IPS-15b (cell line): ENCODE measurements around the gene MAFB.

Experiments used
- H3K27me3 ChIP-seq: one replicate; pipeline ENCODE4 v1.6.1; 2013; ENCODE audit warnings: low read length; ENCODE audit not compliant: control insufficient read depth, insufficient read depth
- H3K36me3 ChIP-seq: one replicate; pipeline ENCODE4 v1.6.1; 2013; ENCODE audit warnings: low read length; ENCODE audit not compliant: control insufficient read depth, insufficient read depth
- H3K4me1 ChIP-seq: one replicate; pipeline ENCODE4 v1.6.1; 2013; ENCODE audit warnings: mild to moderate bottlenecking, low read length; ENCODE audit not compliant: control insufficient read depth, insufficient read depth
- H3K4me3 ChIP-seq: one replicate; pipeline ENCODE4 v1.5.1; 2013; ENCODE audit warnings: low read depth, low read length
- H3K9ac ChIP-seq: one replicate; pipeline ENCODE4 v1.6.1; 2013; ENCODE audit warnings: low read depth, mild to moderate bottlenecking, low read length
- H3K9me3 ChIP-seq: one replicate; pipeline ENCODE4 v1.6.1; 2013; ENCODE audit warnings: mild to moderate bottlenecking, low read length; ENCODE audit not compliant: control insufficient read depth, insufficient read depth

The MAFB gene

DNA sequence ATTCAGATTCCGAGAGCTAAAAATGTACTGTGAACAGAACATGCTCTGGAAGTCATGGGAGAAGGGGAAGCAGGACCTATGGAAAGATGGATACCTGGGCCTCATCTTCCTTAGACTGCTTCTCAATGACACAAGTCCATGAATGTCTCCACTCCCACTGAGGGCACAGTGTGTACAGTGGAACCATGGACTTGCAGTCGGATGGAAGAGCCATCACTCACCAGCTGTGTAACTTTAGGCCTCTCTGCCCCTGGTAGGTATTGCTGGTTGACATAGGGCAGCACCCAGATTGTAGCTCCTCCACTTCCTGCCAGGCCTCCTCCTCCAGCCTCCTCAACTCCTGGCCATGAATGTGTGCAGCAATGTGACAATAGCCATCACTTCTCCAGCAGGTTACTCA lies 52.5 kb downstream of the MAFB start:
- no peak overlapping the region for H3K9ac ChIP-seq
- no peaks in the 10 kb centered on the region for H3K36me3 ChIP-seq
- H3K4me3 ChIP-seq: no peak overlapping the region
- H3K4me1 ChIP-seq: no peaks in the 10 kb centered on the region
- no peaks in the 10 kb centered on the region for H3K9me3 ChIP-seq
- H3K27me3 ChIP-seq: no peaks in the 10 kb centered on the region

DNA sequence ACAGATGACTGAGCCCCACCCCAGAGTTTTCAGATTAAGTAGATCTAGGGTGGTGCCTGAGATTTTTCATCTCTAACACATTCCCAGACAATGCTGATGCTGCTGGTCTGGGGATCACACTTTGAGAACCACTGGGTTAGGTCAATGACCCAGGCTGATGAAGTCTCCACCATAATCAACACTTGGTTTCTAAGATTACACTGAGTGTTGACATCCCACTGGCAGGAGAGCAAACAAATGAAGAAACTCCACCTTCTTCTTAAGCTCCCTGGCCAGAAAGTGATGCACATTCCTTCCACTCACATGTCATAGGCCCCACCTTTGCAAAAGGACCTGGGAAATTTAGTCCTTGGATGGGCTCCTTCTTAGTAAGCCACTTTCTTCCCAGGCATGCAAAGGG lies 53.1 kb downstream of the MAFB start:
- H3K9ac ChIP-seq: no peak overlapping the region
- H3K4me1 ChIP-seq: no peaks in the 10 kb centered on the region
- H3K36me3 ChIP-seq: no peaks in the 10 kb centered on the region
- no peaks in the 10 kb centered on the region for H3K27me3 ChIP-seq
- H3K9me3 ChIP-seq: no peaks in the 10 kb centered on the region
- no peak overlapping the region for H3K4me3 ChIP-seq
